ENCODE data around the gene AK1.

- TF ChIP-seq CTCF (conservative IDR thresholded peaks at IDR 0.05 in 1 of 2, IDR thresholded peaks at IDR 0.05 in 1 of 2; ENCODE audit: extremely low read depth in 1 of 2, insufficient read depth in 1 of 2, low read depth in 1 of 2, low read length in 2 of 2) (no peak), EZH2 (IDR thresholded peaks at IDR 0.05; ENCODE audit: borderline replicate concordance, low read length) (no peak)
These were observed 29.4 kb downstream of the AK1 start for GRCh38 chr9:127847833-127848755.
